Mesenchymal stem cell (in vitro differentiated cells and primary cell): ENCODE results near the gene ZNF354B.
"Not testable (repeated sequence)": the region's sequence is repeated elsewhere in the genome, so short reads cannot be mapped to it uniquely, and the experiment has no call there.

Source experiments
- DNase-seq: peaks from one replicate; pipeline ENCODE4 v3.0.0-alpha.2; 2013
- H2AFZ ChIP-seq: one replicate; pipeline ENCODE4 v1.6.1; 2013; ENCODE audit warnings: low read depth, mild to moderate bottlenecking, control low read depth, inconsistent platforms, low read length, moderate library complexity
- H2AK5ac ChIP-seq: 2 replicates; pipeline ENCODE4 v1.6.1; 2013; ENCODE audit warnings: low read length, moderate library complexity, mild to moderate bottlenecking, inconsistent platforms; ENCODE audit not compliant: severe bottlenecking
- H2BK120ac ChIP-seq: one replicate; pipeline ENCODE4 v1.6.1; 2013; ENCODE audit warnings: low read depth, mild to moderate bottlenecking, inconsistent platforms, low read length, moderate library complexity
- H2BK12ac ChIP-seq, 2 experiments: one replicate each; pipeline ENCODE4 v1.6.1; 2013; ENCODE audit warnings: inconsistent platforms in 2 of 2, low read length in 2 of 2, mild to moderate bottlenecking in 2 of 2, moderate library complexity in 2 of 2, control low read depth in 1 of 2
- H2BK15ac ChIP-seq: one replicate; pipeline ENCODE4 v1.6.1; 2013; ENCODE audit warnings: mild to moderate bottlenecking, low read depth, inconsistent platforms; ENCODE audit not compliant: poor library complexity, severe bottlenecking
- H2BK5ac ChIP-seq: 2 replicates; pipeline ENCODE4 v1.6.1; 2013; ENCODE audit warnings: low read depth, mild to moderate bottlenecking, low read length, control low read depth, inconsistent platforms; ENCODE audit not compliant: poor library complexity, severe bottlenecking
- H3K14ac ChIP-seq, 2 experiments: one replicate each; pipeline ENCODE4 v1.6.1; 2013; ENCODE audit warnings: inconsistent platforms in 2 of 2, low read length in 2 of 2, control low read depth in 1 of 2, mild to moderate bottlenecking in 1 of 2, moderate library complexity in 1 of 2
- H3K18ac ChIP-seq, 2 experiments: one replicate each; pipeline ENCODE4 v1.6.1; 2013; ENCODE audit warnings: inconsistent platforms in 2 of 2, low read length in 2 of 2, control low read depth in 1 of 2, low read depth in 1 of 2, mild to moderate bottlenecking in 1 of 2
- H3K23ac ChIP-seq, 2 experiments: one replicate each; pipeline ENCODE4 v1.6.1; 2013; ENCODE audit warnings: inconsistent platforms in 2 of 2, low read length in 2 of 2, mild to moderate bottlenecking in 2 of 2, moderate library complexity in 2 of 2, control low read depth in 1 of 2
- H3K27ac ChIP-seq: 2 replicates; pipeline ENCODE4 v1.5.1; 2013; ENCODE audit warnings: mild to moderate bottlenecking, moderate library complexity, low read length, control low read depth, inconsistent platforms; ENCODE audit not compliant: poor library complexity, severe bottlenecking
- H3K27me3 ChIP-seq, 2 experiments: 2 replicates each; pipeline versions ENCODE4 v1.6.1 to v1.7.0; 2013; ENCODE audit warnings: low read length in 2 of 2, mild to moderate bottlenecking in 2 of 2, moderate library complexity in 2 of 2, control low read depth in 1 of 2, inconsistent platforms in 1 of 2; ENCODE audit not compliant: control insufficient read depth in 1 of 2, insufficient read depth in 1 of 2
- H3K36me3 ChIP-seq, 2 experiments: 2 replicates each; pipeline versions ENCODE4 v1.6.1 to v1.7.0; 2013; ENCODE audit warnings: low read length in 2 of 2, control low read depth in 1 of 2, inconsistent platforms in 1 of 2, low read depth in 1 of 2, mild to moderate bottlenecking in 1 of 2; ENCODE audit not compliant: insufficient read depth in 2 of 2, control insufficient read depth in 1 of 2
- H3K4ac ChIP-seq, 2 experiments: one replicate each; pipeline ENCODE4 v1.6.1; 2013; ENCODE audit warnings: inconsistent platforms in 2 of 2, low read length in 2 of 2, mild to moderate bottlenecking in 2 of 2, moderate library complexity in 2 of 2, control low read depth in 1 of 2, low read depth in 1 of 2
- H3K4me1 ChIP-seq: 2 replicates; pipeline ENCODE4 v1.6.1; 2013; ENCODE audit warnings: low read depth, low read length, control low read depth; ENCODE audit not compliant: control insufficient read depth, insufficient read depth
- H3K4me2 ChIP-seq: 2 replicates; pipeline ENCODE4 v1.6.1; 2013; ENCODE audit warnings: low read length, mild to moderate bottlenecking, inconsistent platforms; ENCODE audit not compliant: poor library complexity, severe bottlenecking
- H3K4me3 ChIP-seq, 2 experiments: 2 replicates each; pipeline versions ENCODE4 v1.5.1 to v1.7.0; 2013; ENCODE audit warnings: low read length in 2 of 2, mild to moderate bottlenecking in 2 of 2, control low read depth in 1 of 2, low read depth in 1 of 2; ENCODE audit not compliant: insufficient read depth in 1 of 2
- H3K79me1 ChIP-seq: replicated peaks from 2 replicates; pipeline ENCODE4 v1.6.1; 2013; ENCODE audit warnings: mild to moderate bottlenecking, control low read depth, low read length, inconsistent platforms; ENCODE audit not compliant: poor library complexity, severe bottlenecking
- H3K9ac ChIP-seq: 2 replicates; pipeline ENCODE4 v1.7.0; 2013; ENCODE audit warnings: mild to moderate bottlenecking, low read length, moderate library complexity
- H3K9me3 ChIP-seq: 2 replicates; pipeline ENCODE4 v1.7.0; 2013; ENCODE audit warnings: mild to moderate bottlenecking, low read length; ENCODE audit not compliant: control insufficient read depth
- H4K8ac ChIP-seq: one replicate; pipeline ENCODE4 v1.6.1; 2013; ENCODE audit warnings: inconsistent platforms, mild to moderate bottlenecking, low read length, moderate library complexity
- H4K91ac ChIP-seq: one replicate; pipeline ENCODE4 v1.6.1; 2013; ENCODE audit warnings: mild to moderate bottlenecking, low read length, inconsistent platforms
- WGBS: methylation state at CpG from one replicate; pipeline ENCODE4 v1.1.7; 2013; ENCODE audit warnings: mixed read lengths; 5-methylcytosine and 5-hydroxymethylcytosine counted together

ZNF354B gene

GRCh38 chr5:178860615-178861014, 862 bp downstream of the ZNF354B start:
- not testable (repeated sequence) for H3K27ac ChIP-seq, H3K4me2 ChIP-seq, H3K4ac ChIP-seq, H3K14ac ChIP-seq, H2AK5ac ChIP-seq, H2BK120ac ChIP-seq, H2BK12ac ChIP-seq, H2AFZ ChIP-seq, H4K8ac ChIP-seq, H2BK5ac ChIP-seq, H4K91ac ChIP-seq, H3K27me3 ChIP-seq, H3K9me3 ChIP-seq, H3K4me1 ChIP-seq, DNase-seq, H2BK15ac ChIP-seq, H3K23ac ChIP-seq, H3K18ac ChIP-seq
- WGBS, result no CpG with 5 or more reads among the region's 31 CpGs
- Histone ChIP-seq H3K4me3 (peak overlapping the region; percentile 58 to 83), H3K9ac (peak overlapping the region; percentile 87), H3K79me1 (peaks cover 19% of the 10 kb centered on the region), H3K36me3 (peaks cover 16 to 35% of the 10 kb centered on the region in 2 experiments)

GRCh38 chr5:178861627-178862026, 1.9 kb downstream of the ZNF354B start:
- Histone ChIP-seq H3K27me3 (no peaks in the 10 kb centered on the region), H3K27ac (no peak overlapping the region), H3K9me3 (peaks cover 17% of the 10 kb centered on the region), H4K91ac (no peak overlapping the region), H3K36me3 (peaks cover 22 to 45% of the 10 kb centered on the region in 2 experiments), H3K79me1 (peaks cover 22% of the 10 kb centered on the region), H2BK15ac (no peak overlapping the region), H2BK5ac (no peak overlapping the region), H4K8ac (no peak overlapping the region), H3K9ac (peak overlapping the region; percentile 47), H3K4me2 (no peak overlapping the region), H3K4me3 (peak overlapping the region in 1 of 2 experiments; percentile 40), H2BK12ac (no peak overlapping the region), H2AK5ac (no peak overlapping the region), H2AFZ (no peak overlapping the region), H2BK120ac (no peak overlapping the region), H3K4ac (no peak overlapping the region), H3K18ac (peak overlapping the region in 1 of 2 experiments; percentile 3), H3K23ac (no peak overlapping the region), H3K4me1 (no peaks in the 10 kb centered on the region), H3K14ac (peak overlapping the region in 1 of 2 experiments; percentile 32)
- DNase-seq, result no peak
- WGBS, result 99% methylated on average over 8 of the region's 8 CpGs

DNA sequence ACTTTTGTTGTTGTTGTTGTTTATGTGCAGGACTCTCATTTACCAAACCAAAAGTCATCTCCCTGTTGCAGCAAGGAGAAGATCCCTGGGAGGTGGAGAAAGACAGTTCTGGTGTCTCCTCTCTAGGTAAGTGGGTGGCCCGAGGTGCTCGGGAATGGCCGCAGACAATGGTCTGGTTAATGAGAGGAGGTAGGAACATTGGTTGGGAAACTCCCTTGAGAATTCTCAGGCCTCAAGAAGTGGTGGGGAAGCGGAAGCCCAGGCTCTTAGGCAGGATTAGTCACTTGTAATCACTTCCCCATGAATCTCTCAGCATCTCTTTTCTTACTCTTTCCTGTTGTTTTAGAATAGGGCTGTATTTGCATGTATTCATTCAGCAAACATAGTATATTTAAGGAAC, 7.2 kb downstream of the ZNF354B start:
- H3K9me3 ChIP-seq, result peaks cover 52% of the 10 kb centered on the region
- H2AK5ac ChIP-seq, result no peak overlapping the region
- peaks cover 28% of the 10 kb centered on the region for H3K79me1 ChIP-seq
- no peak overlapping the region for H3K23ac ChIP-seq
- no peak overlapping the region for H3K4me2 ChIP-seq
- H3K27me3 ChIP-seq, result no peaks in the 10 kb centered on the region
- no peaks in the 10 kb centered on the region for H3K4me1 ChIP-seq
- no peak overlapping the region for H2AFZ ChIP-seq
- no peak overlapping the region for H3K9ac ChIP-seq
- no peak overlapping the region for H4K8ac ChIP-seq
- no peak overlapping the region for H3K27ac ChIP-seq
- H3K18ac ChIP-seq, result no peak overlapping the region
- WGBS, result 100% methylated on average over 3 of the region's 4 CpGs
- H2BK120ac ChIP-seq, result no peak overlapping the region
- H3K14ac ChIP-seq, result no peak overlapping the region
- peaks cover 66 to 87% of the 10 kb centered on the region in 2 experiments for H3K36me3 ChIP-seq
- H2BK5ac ChIP-seq, result no peak overlapping the region
- no peak overlapping the region for H4K91ac ChIP-seq
- no peak overlapping the region for H3K4me3 ChIP-seq
- H3K4ac ChIP-seq, result no peak overlapping the region
- DNase-seq, result no peak
- no peak overlapping the region for H2BK12ac ChIP-seq
- no peak overlapping the region for H2BK15ac ChIP-seq

DNA sequence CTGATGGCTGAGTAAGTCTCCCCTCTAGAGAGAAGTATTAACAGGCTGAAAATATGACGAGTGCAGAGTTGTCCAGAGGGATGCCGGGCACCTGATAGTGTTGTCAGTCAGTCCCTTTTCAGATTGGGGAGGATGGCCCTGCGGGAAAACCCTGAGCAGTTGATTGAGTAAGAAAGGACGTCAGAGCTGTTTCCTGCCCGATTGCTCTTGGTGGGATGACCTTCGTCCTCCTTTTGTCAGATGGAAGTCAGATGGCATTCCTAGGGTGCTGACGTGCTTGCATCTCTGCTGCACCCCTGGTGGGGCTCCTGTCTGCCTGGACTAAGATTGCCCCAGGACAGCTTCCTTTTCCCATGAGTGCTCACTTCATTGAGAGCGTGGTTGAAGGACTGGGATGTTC, 9.8 kb downstream of the ZNF354B start:
- Histone ChIP-seq H3K18ac (no peak overlapping the region), H2BK15ac (no peak overlapping the region), H3K4me2 (no peak overlapping the region), H3K23ac (no peak overlapping the region), H3K36me3 (peaks cover 64 to 92% of the 10 kb centered on the region in 2 experiments), H3K79me1 (peaks cover 22% of the 10 kb centered on the region), H3K27me3 (no peaks in the 10 kb centered on the region), H4K91ac (no peak overlapping the region), H4K8ac (no peak overlapping the region), H3K27ac (no peak overlapping the region), H3K4ac (no peak overlapping the region), H2BK5ac (no peak overlapping the region), H3K9me3 (peaks cover 72% of the 10 kb centered on the region), H3K4me3 (no peak overlapping the region), H3K9ac (no peak overlapping the region), H3K14ac (no peak overlapping the region), H3K4me1 (no peaks in the 10 kb centered on the region), H2BK12ac (no peak overlapping the region), H2BK120ac (no peak overlapping the region), H2AFZ (no peak overlapping the region), H2AK5ac (no peak overlapping the region)
- 96% methylated on average over 7 of the region's 8 CpGs for WGBS
- no peak for DNase-seq
